ENCODE measurements around the gene HPD. TPM values are rescaled to one million over a fixed set of nuclear protein-coding genes. Genes with fewer than 3 reads are reported as not detected.

Gene HPD
- total and polyA plus RNA-seq, 2 of the 4 experiments (the other 2 are of a cell fraction), result 0.15 to 0.18 TPM

DNA sequence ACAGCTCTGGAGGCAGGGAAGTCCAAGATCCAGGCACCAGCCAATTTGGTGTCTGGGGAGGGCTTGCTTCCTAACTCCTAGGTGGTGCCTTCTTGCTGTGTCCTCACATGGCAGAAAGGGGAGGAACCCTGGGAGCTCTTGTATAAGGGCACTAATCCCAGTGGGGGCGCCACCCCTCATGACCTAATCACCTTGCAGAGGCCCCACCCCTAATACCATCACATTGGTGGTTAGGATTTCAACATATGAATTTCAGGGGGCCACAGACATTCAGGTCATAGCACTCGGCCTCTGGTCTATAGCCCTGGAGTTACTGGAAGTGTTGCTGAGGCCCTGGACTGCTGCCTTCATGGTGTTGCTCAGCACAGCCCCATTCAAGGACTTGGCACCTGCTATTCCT is 44.5 kb upstream of the HPD start:
- ChIA-PET POLR2A (ENCODE audit: unreplicated experiment) (no interaction called here), CTCF (no interaction called here)
- Histone ChIP-seq H2BK15ac (ENCODE audit: low read depth, low read length) (no peak overlapping the region), H3K9ac (ENCODE audit: low read depth, low read length) (no peak overlapping the region), H3K4me1 (ENCODE audit: control insufficient read depth, insufficient read depth, low read length) (no peaks in the 10 kb centered on the region), H2BK120ac (ENCODE audit: low read depth, low read length) (no peak overlapping the region), H4K20me1 (ENCODE audit: insufficient read depth, low read length) (0 out of 2 replicates have a peak, but pooled peaks cover under 1% of the 10 kb centered on the region), H3K9me3 (ENCODE audit: control insufficient read depth, insufficient read depth, low read length) (no peaks in the 10 kb centered on the region), H2BK5ac (ENCODE audit: low read depth, low read length, poor library complexity, severe bottlenecking) (no peak overlapping the region), H3K4me3 (ENCODE audit: insufficient read depth, low read depth, low read length) (no peak overlapping the region), H2AK9ac (replicated peaks; ENCODE audit: low read depth, low read length, poor library complexity) (no peak overlapping the region), H2BK20ac (ENCODE audit: low read depth, low read length) (no peak overlapping the region), H4K5ac (ENCODE audit: low read depth, low read length) (no peak overlapping the region), H3K23ac (ENCODE audit: low read depth, low read length) (no peak overlapping the region), H2AFZ (replicated peaks; ENCODE audit: low read length, poor library complexity) (no peak overlapping the region), H3K9me1 (ENCODE audit: insufficient read depth, low read length) (no peaks in the 10 kb centered on the region), H3K36me3 (ENCODE audit: control insufficient read depth, insufficient read depth, low read length) (peaks cover 55% of the 10 kb centered on the region), H3K27ac (ENCODE audit: insufficient read depth, low read length) (no peak overlapping the region), H3K27me3 (ENCODE audit: control insufficient read depth, insufficient read depth, low read length) (no peaks in the 10 kb centered on the region), H3K18ac (ENCODE audit: low read depth, low read length) (no peak overlapping the region), H3K4ac (ENCODE audit: low read depth, low read length) (no peak overlapping the region), H4K91ac (ENCODE audit: insufficient read depth, low read depth, low read length) (no peak overlapping the region), H3K4me2 (ENCODE audit: low read depth, low read length) (no peak overlapping the region), H3K79me1 (ENCODE audit: low read depth in 1 of 2, low read length in 2 of 2) (peaks cover 13 to 40% of the 10 kb centered on the region in 2 experiments), H2AK5ac (ENCODE audit: low read depth, low read length) (no peak overlapping the region), H3K56ac (ENCODE audit: extremely low read depth, insufficient read depth, low read length) (no peak overlapping the region), H4K8ac (ENCODE audit: low read depth in 2 of 2, low read length in 2 of 2) (no peak overlapping the region), H3K14ac (replicated peaks; ENCODE audit: low read depth, low read length) (no peak overlapping the region)
- 100% methylated on average over 1 of the region's 2 CpGs; no CpG with 5 or more reads in 1 of the 2 experiments for WGBS, 2 experiments (ENCODE audit: extremely low coverage in 2 of 2, insufficient read length in 1 of 2)
- in situ Hi-C loops (cut with MboI; ENCODE audit: low sequenced_read_pairs), result no loop called here
- intact Hi-C loops (cut with micrococcal nuclease), result no loop called here
- TF ChIP-seq NFE2L2 (IDR thresholded peaks at IDR 0.05; ENCODE audit: low read depth, low read length), result no peak
- no peak for TF ChIP-seq RFX5 (IDR thresholded peaks at IDR 0.05; ENCODE audit: low read depth, low read length)
- no peak for TF ChIP-seq FOS (IDR thresholded peaks at IDR 0.05; ENCODE audit: low read depth, low read length)
- no peak for TF ChIP-seq ELK1 (IDR thresholded peaks at IDR 0.05; ENCODE audit: borderline replicate concordance, low read depth, low read length)
- TF ChIP-seq CHD1 (IDR thresholded peaks at IDR 0.05; ENCODE audit: low read depth, low read length), result no peak
- TF ChIP-seq SMC3 (IDR thresholded peaks at IDR 0.05; ENCODE audit: low read depth, low read length), result no peak
- no peak for TF ChIP-seq CEBPB (IDR thresholded peaks at IDR 0.05; ENCODE audit: low read depth, low read length)
- no peak for TF ChIP-seq RAD21 (IDR thresholded peaks at IDR 0.05; ENCODE audit: low read length)
- TF ChIP-seq MXI1 (IDR thresholded peaks at IDR 0.05; ENCODE audit: borderline replicate concordance, low read depth, low read length), result no peak
- TF ChIP-seq, protein P1, sequence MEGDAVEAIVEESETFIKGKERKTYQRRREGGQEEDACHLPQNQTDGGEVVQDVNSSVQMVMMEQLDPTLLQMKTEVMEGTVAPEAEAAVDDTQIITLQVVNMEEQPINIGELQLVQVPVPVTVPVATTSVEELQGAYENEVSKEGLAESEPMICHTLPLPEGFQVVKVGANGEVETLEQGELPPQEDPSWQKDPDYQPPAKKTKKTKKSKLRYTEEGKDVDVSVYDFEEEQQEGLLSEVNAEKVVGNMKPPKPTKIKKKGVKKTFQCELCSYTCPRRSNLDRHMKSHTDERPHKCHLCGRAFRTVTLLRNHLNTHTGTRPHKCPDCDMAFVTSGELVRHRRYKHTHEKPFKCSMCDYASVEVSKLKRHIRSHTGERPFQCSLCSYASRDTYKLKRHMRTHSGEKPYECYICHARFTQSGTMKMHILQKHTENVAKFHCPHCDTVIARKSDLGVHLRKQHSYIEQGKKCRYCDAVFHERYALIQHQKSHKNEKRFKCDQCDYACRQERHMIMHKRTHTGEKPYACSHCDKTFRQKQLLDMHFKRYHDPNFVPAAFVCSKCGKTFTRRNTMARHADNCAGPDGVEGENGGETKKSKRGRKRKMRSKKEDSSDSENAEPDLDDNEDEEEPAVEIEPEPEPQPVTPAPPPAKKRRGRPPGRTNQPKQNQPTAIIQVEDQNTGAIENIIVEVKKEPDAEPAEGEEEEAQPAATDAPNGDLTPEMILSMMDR (conservative IDR thresholded peaks at IDR 0.05; ENCODE audit: low read depth, low read length), result no peak
- TF ChIP-seq BHLHE40 (IDR thresholded peaks at IDR 0.05; ENCODE audit: low read depth, low read length), result no peak
- TF ChIP-seq RCOR1 (IDR thresholded peaks at IDR 0.05; ENCODE audit: insufficient replicate concordance, low read length), result no peak
- TF ChIP-seq POLR2A (IDR thresholded peaks at IDR 0.05; ENCODE audit: low read depth, low read length), result no peak
- dilution Hi-C loops (cut with HindIII; ENCODE audit: low sequenced_read_pairs, unreplicated experiment), result no loop called here
- BruUV-seq (replicated peaks), result no TSS peak
- no peak for DNase-seq
- ATAC-seq (ENCODE audit: low read depth), result no peak
